Stomach (tissue), 9 donors: ENCODE results near the gene DPYSL5. TPM values are rescaled to one million over a fixed set of nuclear protein-coding genes. Genes with fewer than 3 reads are reported as not detected.
"Not testable (repeated sequence)": the region's sequence is repeated elsewhere in the genome, so short reads cannot be mapped to it uniquely, and the experiment has no call there.

Experiments used
- DNase-seq, 2 donors: peaks; one replicate each; pipeline versions ENCODE4 v3.0.0 to v3.0.0-alpha.2; 2013 to 2019
- H3K27ac ChIP-seq, 5 donors: fragments of 200-600 bp in 4 of 5; sonication (generic) in 4 of 5; one replicate each; pipeline ENCODE4 v1.5.1; 2013 to 2019; ENCODE audit warnings: mild to moderate bottlenecking in 1 of 5, moderate library complexity in 1 of 5
- H3K27me3 ChIP-seq, 3 donors: fragments of 200-600 bp; sonication (generic); one replicate each; pipeline ENCODE4 v1.5.1; 2017 to 2019; ENCODE audit warnings: mixed run types in 1 of 3
- H3K36me3 ChIP-seq, 4 donors: fragments of 200-600 bp; sonication (generic); 1 replicate in 3 of 4; 2 replicates in 1 of 4; pipeline ENCODE4 v1.5.1; 2016 to 2019
- H3K4me1 ChIP-seq, 4 donors: fragments of 200-600 bp; sonication (generic); one replicate each; pipeline ENCODE4 v1.5.1; 2016 to 2019
- H3K4me3 ChIP-seq, 4 donors: fragments of 200-600 bp; sonication (generic) in 3 of 4; one replicate each; pipeline ENCODE4 v1.5.1; 2016 to 2019; ENCODE audit warnings: mild to moderate bottlenecking in 1 of 4
- H3K9me3 ChIP-seq, 4 donors: fragments of 200-600 bp; sonication (generic); one replicate each; pipeline ENCODE4 v1.5.1; 2016 to 2019
- EP300 ChIP-seq: sonication (generic); formaldehyde crosslinking; IDR thresholded peaks from one replicate; pipeline ENCODE4 v1.6.1; 2017; ENCODE audit warnings: antibody characterized with exemption
- POLR2A ChIP-seq, 4 donors: fragments of 450-650 bp; IDR thresholded peaks; one replicate each; pipeline ENCODE4 v1.6.1; 2016; ENCODE audit warnings: antibody characterized with exemption in 4 of 4, control low read depth in 2 of 4, mild to moderate bottlenecking in 1 of 4, moderate library complexity in 1 of 4
- POLR2AphosphoS5 ChIP-seq, 3 donors: sonication (generic); formaldehyde crosslinking; IDR thresholded peaks; one replicate each; pipeline ENCODE4 v1.6.1; 2016; ENCODE audit warnings: antibody characterized with exemption in 3 of 3
- WGBS, 5 donors: extraction: QIAGEN DNeasy Blood & Tissue Kit in 3 of 5; methylation state at CpG; one replicate each; pipeline versions ENCODE4 v1.1.5 to v1.1.7; 2013 to 2018; 5-methylcytosine and 5-hydroxymethylcytosine counted together
- intact Hi-C: fragments of 100-400 bp; cut with DNase I; formaldehyde crosslinking; loops from one replicate; pipeline ENCODE4 v1.15.1; 2023; ENCODE audit warnings: low total_unique reads
- polyA plus RNA-seq, 3 donors: library from polyadenylated mRNA; stranded (reverse); fragments of 200-250 nt; gene quantifications; one replicate each; pipeline ENCODE4 v1.2.3, GENCODE V29; 2013
- total RNA-seq, 5 donors: library from RNA; depleted of rRNA; stranded (reverse); fragments of >200 nt; gene quantifications; one replicate each; pipeline versions ENCODE4 v1.1.0 to v1.2.3, GENCODE V29; 2014 to 2016
- TF ChIP-seq, protein P1 (sequence below), 7 experiments: fragments of 450-650 bp in 4 of 7; fragments of 200-600 bp in 3 of 7; sonication (generic) in 3 of 7; IDR thresholded peaks; one replicate each; pipeline ENCODE4 v1.5.1; 2016 to 2019; ENCODE audit warnings: antibody characterized with exemption in 7 of 7, control low read depth in 2 of 7, mild to moderate bottlenecking in 1 of 7
- donor health status: healthy with polysubstance abuse.
- donor health status: Bipolar disorder and iron deficiency.
- donor health status: healthy.

DPYSL5 gene
- total and polyA plus RNA-seq, 8 donors: 0.06 to 0.55 TPM; not detected in 6

DNA sequence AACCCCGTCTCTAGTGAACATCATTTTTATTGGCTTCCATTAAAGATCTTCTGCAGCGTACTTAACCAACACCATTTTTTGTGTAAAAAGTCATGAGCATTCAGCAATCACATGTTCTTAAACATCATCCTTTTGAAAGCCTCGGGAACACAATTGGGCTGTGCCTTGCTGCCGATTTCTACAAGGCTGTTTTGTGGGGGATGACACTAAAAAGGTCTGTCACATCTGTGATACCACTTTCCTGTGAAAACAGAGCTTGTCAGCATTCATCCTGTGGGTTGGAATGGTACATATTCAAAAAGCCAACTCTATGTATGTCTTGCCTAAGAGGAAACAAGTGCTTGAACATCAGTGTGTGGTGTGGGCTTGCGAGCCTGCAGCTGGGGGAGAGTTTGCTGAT lies 73.4 kb downstream of the DPYSL5 start:
- Histone ChIP-seq H3K4me3 (no peak overlapping the region), H3K36me3 (no peaks in the 10 kb centered on the region), H3K27ac (no peak overlapping the region), H3K4me1 (peaks cover 0 to 5% (median 0%) of the 10 kb centered on the region in 4 donors), H3K27me3 (peaks cover 0 to 34% (median 0%) of the 10 kb centered on the region in 3 donors), H3K9me3 (no peaks in the 10 kb centered on the region)
- TF ChIP-seq POLR2AphosphoS5 (IDR thresholded peaks at IDR 0.05): no peak
- TF ChIP-seq EP300: no peak
- TF ChIP-seq, protein P1, sequence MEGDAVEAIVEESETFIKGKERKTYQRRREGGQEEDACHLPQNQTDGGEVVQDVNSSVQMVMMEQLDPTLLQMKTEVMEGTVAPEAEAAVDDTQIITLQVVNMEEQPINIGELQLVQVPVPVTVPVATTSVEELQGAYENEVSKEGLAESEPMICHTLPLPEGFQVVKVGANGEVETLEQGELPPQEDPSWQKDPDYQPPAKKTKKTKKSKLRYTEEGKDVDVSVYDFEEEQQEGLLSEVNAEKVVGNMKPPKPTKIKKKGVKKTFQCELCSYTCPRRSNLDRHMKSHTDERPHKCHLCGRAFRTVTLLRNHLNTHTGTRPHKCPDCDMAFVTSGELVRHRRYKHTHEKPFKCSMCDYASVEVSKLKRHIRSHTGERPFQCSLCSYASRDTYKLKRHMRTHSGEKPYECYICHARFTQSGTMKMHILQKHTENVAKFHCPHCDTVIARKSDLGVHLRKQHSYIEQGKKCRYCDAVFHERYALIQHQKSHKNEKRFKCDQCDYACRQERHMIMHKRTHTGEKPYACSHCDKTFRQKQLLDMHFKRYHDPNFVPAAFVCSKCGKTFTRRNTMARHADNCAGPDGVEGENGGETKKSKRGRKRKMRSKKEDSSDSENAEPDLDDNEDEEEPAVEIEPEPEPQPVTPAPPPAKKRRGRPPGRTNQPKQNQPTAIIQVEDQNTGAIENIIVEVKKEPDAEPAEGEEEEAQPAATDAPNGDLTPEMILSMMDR (IDR thresholded peaks at IDR 0.05): no peak
- intact Hi-C loops: no loop called here
- DNase-seq: no peak
- 89 to 91% (median 89%) methylated on average over 5 of the region's 5 CpGs for WGBS, 5 donors

DNA sequence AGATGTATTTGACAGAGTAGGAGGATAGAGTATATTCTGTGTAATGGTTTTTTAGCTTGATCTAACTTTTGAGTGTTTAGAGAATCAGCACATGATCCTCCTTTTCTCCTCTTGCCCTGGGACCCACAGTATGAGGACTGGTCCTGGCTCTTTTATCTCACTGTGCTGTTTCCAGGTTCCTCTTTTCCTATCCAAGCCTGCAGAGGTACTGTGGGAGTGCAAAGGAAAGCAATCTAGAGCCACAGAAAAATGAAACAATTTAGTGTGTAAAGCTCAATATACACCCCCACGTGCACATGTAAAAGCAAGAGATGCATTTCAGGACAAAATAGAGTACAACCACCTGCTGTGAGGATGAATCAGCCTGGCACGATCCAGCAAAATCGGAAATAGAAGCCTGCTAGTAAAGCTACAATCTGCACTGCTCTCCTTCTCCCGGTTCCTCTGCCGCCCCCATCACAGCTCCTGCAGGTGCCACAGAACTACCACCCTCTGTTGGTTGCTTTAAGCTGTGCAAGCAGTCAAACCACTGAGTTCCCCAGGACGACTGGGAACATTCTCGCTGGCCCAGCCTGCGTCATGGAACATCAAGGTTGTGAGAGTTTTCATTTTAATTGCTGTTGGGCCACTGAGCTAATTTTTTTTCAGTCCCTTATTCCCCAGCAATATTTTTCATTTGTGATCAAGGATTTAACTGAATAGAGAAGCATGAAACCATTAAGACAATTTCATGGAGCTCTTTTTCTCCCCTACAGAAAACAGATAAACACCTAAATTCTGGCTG lies 74.7 kb downstream of the DPYSL5 start:
- Histone ChIP-seq H3K27me3 (peaks cover 0 to 24% (median 0%) of the 10 kb centered on the region in 3 donors), H3K4me3 (no peak overlapping the region), H3K4me1 (peaks cover 0 to 5% (median 0%) of the 10 kb centered on the region in 4 donors), H3K9me3 (no peaks in the 10 kb centered on the region), H3K27ac (no peak overlapping the region), H3K36me3 (no peaks in the 10 kb centered on the region)
- intact Hi-C loops: no loop called here
- DNase-seq: peak; percentile 40 to 79
- 8 to 14% (median 12%) methylated on average over 8 of the region's 8 CpGs for WGBS, 5 donors
- TF ChIP-seq EP300: no peak
- TF ChIP-seq, protein P1 (IDR thresholded peaks at IDR 0.05): peak in 4 of 7 experiments; percentile 11 to 46 (median 34)

DNA sequence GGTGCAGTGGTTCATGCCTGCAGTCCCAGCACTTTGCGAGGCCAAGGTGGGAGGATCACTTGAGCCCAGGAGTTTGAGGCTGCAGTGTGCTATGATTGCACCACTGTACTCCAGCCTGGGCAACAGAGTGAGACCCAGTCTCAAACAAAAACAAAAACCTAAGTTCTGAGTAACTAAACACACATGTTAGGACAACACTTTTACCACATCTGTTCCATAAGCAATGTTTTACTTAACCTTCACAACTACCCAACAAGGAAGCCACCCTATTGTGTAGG lies 75.2 kb downstream of the DPYSL5 start:
- H3K36me3 ChIP-seq, H3K27ac ChIP-seq, intact Hi-C loops, H3K9me3 ChIP-seq, H3K4me3 ChIP-seq, H3K4me1 ChIP-seq: not testable (repeated sequence)
- 69 to 90% (median 84%) methylated on average over 1 of the region's 1 CpG for WGBS, 5 donors
- DNase-seq: peak in 1 of 2 donors; percentile 1
- peaks cover 0 to 24% (median 0%) of the 10 kb centered on the region in 3 donors for H3K27me3 ChIP-seq

DNA sequence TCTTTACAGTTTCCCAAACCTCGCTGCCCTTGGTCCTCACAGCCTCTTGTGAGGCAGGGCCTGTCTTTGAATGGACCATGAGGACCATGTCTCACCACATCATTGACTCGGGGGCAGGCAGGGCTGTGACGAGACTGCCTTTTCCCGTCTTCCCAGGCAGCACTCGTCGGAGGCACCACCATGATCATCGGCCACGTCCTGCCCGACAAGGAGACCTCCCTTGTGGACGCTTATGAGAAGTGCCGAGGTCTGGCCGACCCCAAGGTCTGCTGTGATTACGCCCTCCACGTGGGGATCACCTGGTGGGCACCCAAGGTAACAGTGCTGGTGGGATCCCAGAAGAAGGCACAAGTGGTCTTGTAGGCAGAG lies 76.8 kb downstream of the DPYSL5 start:
- Histone ChIP-seq H3K4me1 (peaks cover 0 to 5% (median 0%) of the 10 kb centered on the region in 4 donors), H3K9me3 (no peaks in the 10 kb centered on the region), H3K27ac (no peak overlapping the region), H3K4me3 (no peak overlapping the region), H3K36me3 (no peaks in the 10 kb centered on the region), H3K27me3 (peaks cover 0 to 33% (median 0%) of the 10 kb centered on the region in 3 donors)
- TF ChIP-seq, protein P1 (IDR thresholded peaks at IDR 0.05): no peak
- no peak for TF ChIP-seq POLR2AphosphoS5 (IDR thresholded peaks at IDR 0.05)
- no peak for TF ChIP-seq POLR2A (IDR thresholded peaks at IDR 0.05)
- no peak for TF ChIP-seq EP300
- DNase-seq: no peak
- intact Hi-C loops: no loop called here
- 89 to 98% (median 94%) methylated on average over 7 to 14 of the region's 14 CpGs for WGBS, 5 donors

DNA sequence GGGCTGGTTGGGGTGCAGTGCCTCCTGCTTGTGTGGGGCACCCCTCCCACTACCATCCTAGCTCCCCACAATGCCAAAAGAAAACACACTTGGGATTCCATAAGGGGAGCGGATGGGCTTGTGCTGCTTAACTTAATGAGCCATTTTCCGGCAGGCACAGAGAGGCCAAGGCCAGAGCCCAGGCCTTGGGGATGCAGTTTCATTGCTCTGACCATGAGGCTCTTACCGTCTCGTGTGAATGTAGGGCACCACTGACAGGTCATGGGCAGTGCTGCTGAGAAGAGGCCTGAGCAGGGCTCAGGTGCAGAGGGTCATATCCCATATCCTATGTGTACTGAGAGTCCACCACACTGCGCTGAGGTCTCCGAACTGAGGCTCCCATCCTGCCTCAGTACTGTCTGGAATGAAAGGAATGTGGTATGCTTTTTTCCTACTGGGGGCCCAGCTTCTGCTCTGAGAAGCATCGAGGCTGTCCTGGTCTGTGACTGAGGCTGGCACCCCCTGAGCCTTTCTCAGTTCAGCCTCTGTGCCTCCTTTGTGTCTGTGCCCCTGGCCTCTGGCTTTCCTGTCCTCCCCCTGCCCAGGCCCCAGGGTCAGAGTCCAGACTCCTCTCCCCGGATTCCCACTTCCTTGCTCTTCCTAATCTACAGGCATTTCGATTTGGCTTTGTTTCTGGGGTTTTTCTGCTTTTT lies 77.3 kb downstream of the DPYSL5 start:
- 50 to 63% (median 57%) methylated on average over 7 to 9 of the region's 9 CpGs for WGBS, 5 donors
- Histone ChIP-seq H3K4me3 (no peak overlapping the region), H3K9me3 (no peaks in the 10 kb centered on the region), H3K36me3 (no peaks in the 10 kb centered on the region), H3K27me3 (peaks cover 0 to 36% (median 0%) of the 10 kb centered on the region in 3 donors), H3K4me1 (peaks cover 0 to 5% (median 0%) of the 10 kb centered on the region in 4 donors), H3K27ac (no peak overlapping the region)
- peak in 1 of 2 donors; percentile 22 for DNase-seq
- TF ChIP-seq POLR2AphosphoS5 (IDR thresholded peaks at IDR 0.05) (no peak), EP300 (no peak), POLR2A (IDR thresholded peaks at IDR 0.05) (no peak)
- TF ChIP-seq, protein P1 (IDR thresholded peaks at IDR 0.05): no peak
- intact Hi-C loops: no loop called here
